Measurements from ENCODE around the gene GPC5. TPM values are rescaled to one million over a fixed set of nuclear protein-coding genes. Genes with fewer than 3 reads are reported as not detected.

The GPC5 gene
- total RNA-seq, 4 donors from 2014 or later = not detected

- H3K27ac ChIP-seq = no peak overlapping the region
- intact Hi-C loops (cut with DNase I; ENCODE audit: low total_unique reads) (no loop called here), in situ Hi-C loops (cut with MboI; ENCODE audit: low sequenced_read_pairs in 4 of 4) (no loop called here)
- H3K4me3 ChIP-seq = no peak overlapping the region
- no peaks in the 10 kb centered on the region for H3K4me1 ChIP-seq
- TF ChIP-seq POLR2A (IDR thresholded peaks at IDR 0.05) = no peak
- TF ChIP-seq CTCF (IDR thresholded peaks at IDR 0.05 in 4 of 5, conservative IDR thresholded peaks at IDR 0.05 in 1 of 5) = no peak
- no peaks in the 10 kb centered on the region for H3K36me3 ChIP-seq
- no peak for DNase-seq
- H3K9me3 ChIP-seq = no peaks in the 10 kb centered on the region
- H3K27me3 ChIP-seq = no peaks in the 10 kb centered on the region
- ATAC-seq = no peak
These were observed 240.9 kb downstream of the GPC5 start for GRCh38 chr13:91639330-91639729.

DNA sequence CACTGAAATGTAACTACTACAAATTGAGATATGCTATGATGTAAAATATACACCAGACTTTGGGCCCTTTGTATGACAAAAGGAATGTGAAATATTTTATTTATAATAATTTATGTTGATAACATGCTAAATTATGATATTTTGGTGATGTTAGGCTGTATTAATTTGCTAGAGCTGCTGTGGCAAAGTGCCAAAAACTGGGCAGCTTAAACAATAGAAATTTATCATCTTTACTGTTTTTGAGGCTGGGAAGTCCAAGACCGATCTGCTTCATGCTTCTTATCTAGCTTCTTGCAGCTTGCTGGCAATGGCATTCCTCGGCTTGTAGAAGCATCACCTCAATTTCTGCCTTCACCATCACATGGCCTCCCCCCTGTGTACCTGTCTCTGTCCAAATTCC is 245.0 kb downstream of the GPC5 start:
- no peaks in the 10 kb centered on the region for H3K4me1 ChIP-seq
- intact Hi-C loops (cut with DNase I; ENCODE audit: low total_unique reads) = no loop called here
- H3K4me3 ChIP-seq = no peak overlapping the region
- TF ChIP-seq CTCF (IDR thresholded peaks at IDR 0.05 in 4 of 5, conservative IDR thresholded peaks at IDR 0.05 in 1 of 5) (no peak), POLR2A (IDR thresholded peaks at IDR 0.05) (no peak)
- DNase-seq = no peak
- in situ Hi-C loops (cut with MboI; ENCODE audit: low sequenced_read_pairs in 4 of 4) = no loop called here
- no peaks in the 10 kb centered on the region for H3K9me3 ChIP-seq
- no peaks in the 10 kb centered on the region for H3K27me3 ChIP-seq
- no peak overlapping the region for H3K27ac ChIP-seq
- ATAC-seq = no peak
- H3K36me3 ChIP-seq = no peaks in the 10 kb centered on the region

GRCh38 chr13:91644806-91645205 is 246.4 kb downstream of the GPC5 start:
- H3K4me3 ChIP-seq = no peak overlapping the region
- ATAC-seq = no peak

DNA sequence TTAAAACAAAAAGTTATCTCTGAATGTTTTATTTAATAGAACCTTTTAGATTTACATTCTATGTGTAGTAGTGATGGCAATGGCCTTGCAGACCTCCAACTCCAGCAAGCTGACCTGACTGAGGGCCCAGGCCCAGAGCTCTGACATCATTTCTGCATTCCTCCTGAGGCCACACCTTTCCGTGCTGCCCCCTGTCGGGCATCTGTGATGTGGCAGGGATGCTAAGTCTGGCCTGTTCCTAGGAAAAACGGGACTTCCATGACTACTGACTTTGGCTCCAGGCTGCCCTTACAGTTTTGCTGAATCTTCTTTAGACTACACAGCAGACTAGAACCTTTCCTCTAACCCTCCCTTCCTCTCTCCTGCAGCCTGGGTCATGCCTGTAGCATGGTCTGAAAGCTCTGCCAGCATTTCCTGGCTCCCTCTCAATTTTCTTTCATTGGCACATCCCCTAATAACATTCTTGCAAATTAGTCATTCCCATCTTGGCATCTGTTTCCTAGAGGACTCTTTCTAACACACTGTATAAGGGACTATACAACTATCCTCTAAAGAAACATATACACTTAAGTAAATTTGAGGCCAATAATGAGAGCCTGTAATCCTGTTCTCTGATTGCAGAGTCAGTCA is 249.1 kb downstream of the GPC5 start:
- no peaks in the 10 kb centered on the region for H3K9me3 ChIP-seq
- TF ChIP-seq POLR2A (IDR thresholded peaks at IDR 0.05) = no peak
- no peak for TF ChIP-seq CTCF (IDR thresholded peaks at IDR 0.05 in 4 of 5, conservative IDR thresholded peaks at IDR 0.05 in 1 of 5)
- DNase-seq (no peak), ATAC-seq (no peak)
- H3K27ac ChIP-seq = no peak overlapping the region
- intact Hi-C loops (cut with DNase I; ENCODE audit: low total_unique reads) (no loop called here), in situ Hi-C loops (cut with MboI; ENCODE audit: low sequenced_read_pairs in 4 of 4) (no loop called here)
- H3K36me3 ChIP-seq = no peaks in the 10 kb centered on the region
- H3K27me3 ChIP-seq = no peaks in the 10 kb centered on the region
- no peaks in the 10 kb centered on the region for H3K4me1 ChIP-seq
- no peak overlapping the region for H3K4me3 ChIP-seq

More at GRCh38 chr13:91644806-91645205, 246.4 kb downstream of the GPC5 start:
- intact Hi-C loops (cut with DNase I; ENCODE audit: low total_unique reads) (no loop called here), in situ Hi-C loops (cut with MboI; ENCODE audit: low sequenced_read_pairs in 4 of 4) (no loop called here)
- Histone ChIP-seq H3K27ac (no peak overlapping the region), H3K9me3 (no peaks in the 10 kb centered on the region), H3K36me3 (no peaks in the 10 kb centered on the region), H3K27me3 (no peaks in the 10 kb centered on the region), H3K4me1 (no peaks in the 10 kb centered on the region)
- no peak for DNase-seq
- TF ChIP-seq POLR2A (IDR thresholded peaks at IDR 0.05) = no peak
- TF ChIP-seq CTCF (IDR thresholded peaks at IDR 0.05 in 4 of 5, conservative IDR thresholded peaks at IDR 0.05 in 1 of 5) = no peak

GRCh38 chr13:91648012-91648411 is 249.6 kb downstream of the GPC5 start:
- Histone ChIP-seq H3K27me3 (no peaks in the 10 kb centered on the region), H3K4me3 (no peak overlapping the region), H3K9me3 (no peaks in the 10 kb centered on the region), H3K36me3 (no peaks in the 10 kb centered on the region), H3K27ac (no peak overlapping the region), H3K4me1 (no peaks in the 10 kb centered on the region)
- no peak for ATAC-seq
- TF ChIP-seq POLR2A (IDR thresholded peaks at IDR 0.05) = no peak
- TF ChIP-seq CTCF (IDR thresholded peaks at IDR 0.05 in 4 of 5, conservative IDR thresholded peaks at IDR 0.05 in 1 of 5) = no peak
- intact Hi-C loops (cut with DNase I; ENCODE audit: low total_unique reads) = no loop called here
- in situ Hi-C loops (cut with MboI; ENCODE audit: low sequenced_read_pairs in 4 of 4) = no loop called here
- DNase-seq = no peak

Measured in gastrocnemius medialis (tissue), 4 donors.